ENCODE data around the gene ULK1. TPM values are rescaled to one million over a fixed set of nuclear protein-coding genes. Genes with fewer than 3 reads are reported as not detected.
A peak's percentile ranks its signal among the peaks of the same experiment; 100 is the strongest.

ULK1 gene
- total and polyA plus RNA-seq, 2 of the 13 experiments (the other 11 are each of a cell fraction or from before 2014, with no cell fraction given), result 2.8 to 10.1 TPM

GRCh38 chr12:131867471-131867870 is 27.0 kb upstream of the ULK1 start (continued):
- no peak for TF ChIP-seq ZNF318 (CRISPR knock-in tag; IDR thresholded peaks at IDR 0.05)

GRCh38 chr12:131867891-131868675 is 26.3 kb upstream of the ULK1 start:
- Histone ChIP-seq H3K27ac (ENCODE audit: extremely low read length, insufficient read depth, low read length) (no peak overlapping the region), H3K4me1 (ENCODE audit: insufficient read depth, low read length) (peaks cover 28% of the 10 kb centered on the region), H3K27me3 (ENCODE audit: control insufficient read depth in 1 of 2, insufficient read depth in 2 of 2, low read length in 2 of 2) (peaks cover 6 to 7% of the 10 kb centered on the region in 2 experiments; a peak in 3 of 5 replicates), H3K36me3 (replicated peaks in 1 of 2; ENCODE audit: control insufficient read depth in 1 of 2, insufficient read depth in 2 of 2, low read length in 2 of 2) (no peaks in the 10 kb centered on the region), H3K4me3 (replicated peaks in 1 of 3; ENCODE audit: insufficient read depth in 1 of 3, low read depth in 2 of 3, low read length in 3 of 3) (no peak overlapping the region), H3K4me2 (ENCODE audit: low read depth, low read length) (peak overlapping the region; percentile 7; the same call in 1 of the 2 replicates), H4K20me1 (ENCODE audit: insufficient read depth, low read length) (no peaks in the 10 kb centered on the region), H3K79me2 (ENCODE audit: insufficient read depth, low read length) (no peaks in the 10 kb centered on the region), H3K9me3 (ENCODE audit: low read length) (no peaks in the 10 kb centered on the region), H2AFZ (ENCODE audit: low read length) (no peak overlapping the region), H3K9ac (ENCODE audit: insufficient read depth, low read depth, low read length) (no peak overlapping the region)
- ChIA-PET POLR2A (interaction anchor here (0.5 to 1.1 kb wide), 2 partner anchors 8 to 18 kb away, joined by 3 read pairs; no protein-coding TSS in a partner anchor), CTCF (ENCODE audit: low intra/inter-chr PET ratio, low total read pairs) (interaction anchor here (0.6 kb wide), 1 partner anchor 15 kb away, joined by 3 read pairs; no protein-coding TSS in a partner anchor)
- FAIRE-seq (no peak), ATAC-seq (peak; percentile 18; the same call in 2 of the 3 replicates), DNase-seq (ENCODE audit: low spot score) (no peak)
- in situ Hi-C loops (cut with HindIII; ENCODE audit: extremely low pct_ligation_motif_present, low pct_unique_long_range_greater_than_20kb), result no loop called here
- 64% methylated on average over 15 of the region's 28 CpGs for WGBS (ENCODE audit: low lambda C conversion rate)
- intact Hi-C loops (cut with micrococcal nuclease; ENCODE audit: unreplicated experiment), result no loop called here
- no TSS peak for BruUV-seq (replicated peaks)
- TF ChIP-seq RFXAP (CRISPR knock-in tag; IDR thresholded peaks at IDR 0.05; ENCODE audit: borderline replicate concordance) (no peak), MEIS1 (CRISPR knock-in tag; IDR thresholded peaks at IDR 0.05; ENCODE audit: borderline replicate concordance) (no peak), ZNF3 (CRISPR knock-in tag; IDR thresholded peaks at IDR 0.05) (no peak), ZFP36 (IDR thresholded peaks at IDR 0.05; ENCODE audit: borderline replicate concordance, low read depth, low read length, partially characterized antibody) (no peak), ZNF780A (CRISPR knock-in tag; IDR thresholded peaks at IDR 0.05) (no peak), ZSCAN9 (CRISPR knock-in tag; IDR thresholded peaks at IDR 0.05; ENCODE audit: borderline replicate concordance) (no peak), DR1 (CRISPR knock-in tag; IDR thresholded peaks at IDR 0.05) (no peak), ZNF326 (CRISPR knock-in tag; IDR thresholded peaks at IDR 0.05; ENCODE audit: borderline replicate concordance) (no peak), ERF (CRISPR knock-in tag; IDR thresholded peaks at IDR 0.05) (no peak)

Measured in HepG2 (cell line).